HG03196 (cell line): ENCODE results near the gene FPR3.
"Not testable (repeated sequence)": the region's sequence is repeated elsewhere in the genome, so short reads cannot be mapped to it uniquely, and the experiment has no call there.

Experiments
- ATAC-seq: cut with Tn5 transposase; IDR thresholded peaks from one replicate; pipeline ENCODE4 v1.9.1; 2021; ENCODE audit not compliant: unreplicated experiment

FPR3 gene

GRCh38 chr19:51794885-51795490 is at the start of gene FPR3:
Gene FPR3 (plus strand): TSS chr19:51795157. CDS start chr19:51823749, 28,592 bp downstream.
- ATAC-seq, result no peak

GRCh38 chr19:51746731-51747130 is 48.2 kb upstream of the FPR3 start:
- ATAC-seq, result no peak

- no peak for ATAC-seq
These were observed 45.0 kb upstream of the FPR3 start for GRCh38 chr19:51749979-51750378.

DNA sequence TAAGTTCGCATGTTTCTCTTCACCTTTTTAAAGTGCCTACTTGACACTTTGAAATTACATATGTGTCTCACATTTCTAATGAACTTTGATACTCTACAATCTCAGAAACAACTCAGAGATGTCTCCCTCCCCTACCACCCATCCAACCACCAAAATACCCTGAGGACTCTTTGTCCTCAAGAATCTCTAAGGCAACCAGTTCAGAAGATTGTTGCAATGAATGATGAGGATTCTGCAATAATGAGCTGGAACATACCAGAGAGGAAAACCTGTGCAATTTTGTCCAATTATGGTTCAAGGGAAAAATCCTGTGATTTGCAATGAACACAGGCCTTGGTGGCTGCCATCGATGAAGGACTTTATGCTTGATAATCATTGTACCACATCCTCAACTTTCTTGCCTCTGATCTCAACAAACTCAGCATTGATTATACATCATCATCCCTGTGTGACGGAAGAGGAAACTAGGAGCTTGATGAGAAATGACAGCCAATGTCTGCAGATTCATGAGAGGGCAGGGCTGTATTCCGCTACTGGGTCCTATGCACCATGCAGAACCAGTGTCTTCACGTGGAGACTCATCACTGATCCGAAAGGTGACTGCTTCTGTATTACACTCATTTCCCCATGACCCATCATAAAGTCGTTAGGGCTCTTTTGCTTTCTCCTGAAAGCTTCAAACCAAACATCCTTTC is 44.4 kb upstream of the FPR3 start:
- ATAC-seq, result no peak

DNA sequence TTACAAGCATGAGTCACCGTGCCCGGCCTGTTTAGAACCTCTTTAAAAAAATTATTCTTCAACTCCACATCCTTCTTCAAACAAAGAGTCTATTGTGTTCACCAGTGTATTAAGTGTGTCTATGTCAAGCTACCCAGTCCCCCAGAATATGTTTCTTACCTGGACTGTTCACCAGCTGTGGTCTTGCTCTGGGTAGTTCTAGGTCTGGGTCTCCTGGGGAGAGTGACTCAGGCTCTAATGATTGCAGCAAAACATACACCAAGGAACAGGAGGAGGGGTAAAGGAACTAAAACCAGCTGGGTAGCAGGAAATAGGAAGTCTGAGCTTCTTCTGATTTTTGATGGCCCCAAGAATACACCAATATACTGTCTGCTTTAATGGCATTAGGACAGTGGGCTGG is 43.3 kb upstream of the FPR3 start, which contains the start of gene FPR1:
FPR1 (minus strand) TSS at position 224 of the 400 bp plus-strand sequence. CDS start 4,884 bp downstream, outside the sequence.
- ATAC-seq, result no peak

- no peak for ATAC-seq
These were observed 40.8 kb upstream of the FPR3 start for GRCh38 chr19:51754109-51754508.

GRCh38 chr19:51754770-51755169 is 40.2 kb upstream of the FPR3 start:
- ATAC-seq, result no peak

DNA sequence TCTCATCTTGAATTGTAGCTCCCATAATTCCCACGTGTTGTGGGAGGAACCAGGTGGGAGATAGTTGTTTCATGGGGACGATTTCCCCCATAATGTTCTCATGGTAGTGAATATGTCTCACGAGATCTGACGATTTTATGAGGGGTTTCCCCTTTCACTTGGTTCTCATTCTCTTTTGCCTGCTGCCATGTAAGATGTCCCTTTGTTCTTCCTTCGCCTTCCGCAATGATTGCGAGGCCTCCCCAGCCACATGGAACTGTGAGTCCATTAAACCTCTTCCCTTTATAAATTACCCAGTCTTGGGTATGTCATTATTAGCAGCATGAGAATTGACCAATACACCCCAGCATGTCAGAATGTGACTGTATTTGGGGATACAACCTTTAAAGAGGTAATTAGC is 39.4 kb upstream of the FPR3 start:
- ATAC-seq, result no peak

DNA sequence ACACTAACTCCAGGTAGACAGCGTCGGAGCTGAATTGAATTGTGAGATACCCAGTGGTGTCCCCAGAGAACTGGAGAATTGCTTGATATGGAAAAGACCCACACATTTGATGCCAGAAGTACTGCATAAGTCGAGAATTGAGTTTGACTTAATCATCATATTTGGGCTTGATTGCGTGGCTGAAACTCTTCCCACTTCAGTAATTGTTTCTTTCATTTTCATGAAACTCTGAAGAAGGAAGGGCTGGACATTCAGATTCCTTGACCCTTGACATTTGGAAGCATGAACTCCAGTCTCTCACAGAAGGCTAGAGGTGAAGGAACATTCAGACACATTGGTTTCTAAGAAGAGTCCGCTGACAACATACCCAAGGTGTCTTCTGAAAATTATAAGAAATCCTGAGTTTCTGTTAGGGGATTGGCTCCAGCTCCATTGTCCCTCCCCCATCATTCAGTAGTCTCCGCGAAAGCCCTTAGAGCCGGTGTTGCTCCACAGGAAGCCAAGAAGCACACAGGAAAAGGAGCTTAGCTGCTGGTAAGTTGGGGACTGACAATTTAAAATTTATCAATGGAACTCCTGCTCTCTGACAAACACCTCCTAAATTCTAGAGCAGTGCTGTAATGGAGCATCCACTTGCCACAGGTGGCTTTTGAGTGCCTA is 34.1 kb upstream of the FPR3 start, which contains the start of gene FPR2:
FPR2 (plus strand) TSS at position 484 of the 660 bp plus-strand sequence. CDS start 7,479 bp downstream, outside the sequence.
- ATAC-seq, result no peak

- ATAC-seq, result no peak
These were observed 33.3 kb upstream of the FPR3 start for GRCh38 chr19:51761696-51762095.

DNA sequence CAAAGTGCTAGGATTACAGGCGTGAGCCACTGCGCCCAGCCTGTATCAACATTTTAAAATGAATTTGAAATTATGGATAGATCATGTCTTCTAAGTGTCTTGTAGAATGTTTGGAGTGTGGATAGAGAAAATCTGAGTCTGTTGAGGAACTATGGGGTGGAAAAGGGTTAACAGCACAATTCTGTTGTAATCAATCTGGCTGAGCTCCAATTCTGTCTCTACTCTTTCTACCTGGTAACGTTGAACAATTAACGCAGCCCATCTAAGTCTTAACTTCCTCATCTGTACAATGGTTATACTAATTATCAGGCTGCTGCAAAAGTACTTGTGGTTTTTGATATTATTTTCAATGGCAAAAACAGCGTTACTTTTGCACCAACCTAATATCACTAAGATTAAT is 29.9 kb upstream of the FPR3 start:
- ATAC-seq, result no peak

DNA sequence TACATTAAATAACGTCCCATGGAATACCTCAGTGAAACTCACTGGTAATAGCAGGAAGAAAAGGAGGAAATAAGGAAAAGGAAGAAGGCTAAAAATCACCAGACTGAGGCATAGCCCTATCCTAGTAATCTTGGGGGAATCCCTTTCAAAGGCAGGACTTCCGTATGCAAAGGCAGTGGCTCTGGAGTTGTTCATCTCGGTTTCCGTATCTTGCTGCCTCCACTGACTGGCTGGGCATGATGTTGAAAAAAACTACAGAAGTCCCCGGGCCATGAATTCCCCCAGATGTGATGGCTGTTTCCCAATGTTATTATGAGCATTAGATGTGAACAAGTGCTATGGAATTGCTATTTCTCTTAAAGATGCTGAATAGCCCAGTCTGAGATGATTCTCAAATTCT is 28.5 kb upstream of the FPR3 start:
- no peak for ATAC-seq

- no peak for ATAC-seq
These were observed 23.4 kb upstream of the FPR3 start for GRCh38 chr19:51771376-51772130.

DNA sequence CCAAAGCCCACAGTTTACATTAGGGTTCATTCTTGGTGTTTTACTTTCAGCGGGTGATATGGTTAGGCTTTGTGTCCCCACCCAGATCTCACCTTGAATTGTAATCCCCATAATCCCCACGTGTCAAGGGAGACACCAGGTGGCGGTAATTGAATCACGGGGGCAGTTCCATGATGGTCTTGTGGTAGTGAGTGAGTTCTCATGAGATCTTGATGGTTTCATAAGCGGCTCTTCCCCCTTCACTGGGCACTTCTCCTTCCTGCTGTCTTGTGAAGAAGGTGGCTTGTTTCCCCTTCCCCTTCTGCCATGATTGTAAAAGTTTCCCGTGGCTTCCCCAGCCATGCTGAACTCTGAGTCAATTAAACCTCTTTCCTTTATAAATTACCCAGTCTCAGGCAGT is 22.0 kb upstream of the FPR3 start:
- ATAC-seq, result no peak

GRCh38 chr19:51776561-51776960 is 18.4 kb upstream of the FPR3 start:
- not testable (repeated sequence) for ATAC-seq

GRCh38 chr19:51777570-51778462 is 17.1 kb upstream of the FPR3 start:
- no peak for ATAC-seq

DNA sequence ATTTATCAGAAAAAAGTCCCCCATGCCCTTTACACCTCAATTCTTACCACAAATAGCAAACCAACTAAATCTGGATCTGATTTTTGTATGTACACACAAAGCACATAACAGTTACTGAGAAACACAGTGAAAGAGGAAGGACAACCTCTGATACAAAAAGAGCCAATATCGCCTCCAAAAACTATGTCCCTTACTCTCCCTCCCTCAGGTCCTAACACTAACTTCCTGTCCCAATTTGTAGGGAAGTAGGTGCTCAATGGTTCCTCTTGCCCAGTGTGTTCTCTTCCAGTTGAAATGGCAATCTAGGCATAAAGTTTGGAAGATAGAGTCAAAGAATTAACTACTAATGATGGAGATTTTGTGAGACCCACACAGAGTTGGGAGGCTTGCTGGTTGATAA is 15.8 kb upstream of the FPR3 start:
- ATAC-seq, result no peak

DNA sequence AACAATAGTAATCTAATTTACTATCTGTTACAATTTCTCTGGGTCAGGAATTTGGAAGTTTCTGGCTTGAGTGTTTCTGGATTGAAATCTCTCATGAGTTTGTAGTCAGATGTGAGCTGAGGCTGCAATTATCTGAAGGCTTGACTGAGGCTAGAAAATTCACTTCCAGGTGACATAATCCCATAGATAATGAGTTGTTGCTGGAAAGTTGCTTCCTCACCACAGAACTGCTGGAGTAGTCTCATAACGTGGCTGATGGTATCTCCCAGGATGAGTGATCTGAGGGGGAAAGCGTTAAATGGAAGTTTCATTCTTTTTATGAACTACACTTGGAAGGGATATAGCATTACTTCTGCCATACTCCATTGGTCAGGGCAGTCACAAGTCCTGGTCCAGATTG is 15.3 kb upstream of the FPR3 start:
- ATAC-seq, result no peak

- no peak for ATAC-seq
These were observed 14.7 kb upstream of the FPR3 start for GRCh38 chr19:51780270-51780669.

GRCh38 chr19:51781999-51782398 is 13.0 kb upstream of the FPR3 start:
- no peak for ATAC-seq
